ENCODE measurements around the gene OTUD1.

Gene OTUD1

DNA sequence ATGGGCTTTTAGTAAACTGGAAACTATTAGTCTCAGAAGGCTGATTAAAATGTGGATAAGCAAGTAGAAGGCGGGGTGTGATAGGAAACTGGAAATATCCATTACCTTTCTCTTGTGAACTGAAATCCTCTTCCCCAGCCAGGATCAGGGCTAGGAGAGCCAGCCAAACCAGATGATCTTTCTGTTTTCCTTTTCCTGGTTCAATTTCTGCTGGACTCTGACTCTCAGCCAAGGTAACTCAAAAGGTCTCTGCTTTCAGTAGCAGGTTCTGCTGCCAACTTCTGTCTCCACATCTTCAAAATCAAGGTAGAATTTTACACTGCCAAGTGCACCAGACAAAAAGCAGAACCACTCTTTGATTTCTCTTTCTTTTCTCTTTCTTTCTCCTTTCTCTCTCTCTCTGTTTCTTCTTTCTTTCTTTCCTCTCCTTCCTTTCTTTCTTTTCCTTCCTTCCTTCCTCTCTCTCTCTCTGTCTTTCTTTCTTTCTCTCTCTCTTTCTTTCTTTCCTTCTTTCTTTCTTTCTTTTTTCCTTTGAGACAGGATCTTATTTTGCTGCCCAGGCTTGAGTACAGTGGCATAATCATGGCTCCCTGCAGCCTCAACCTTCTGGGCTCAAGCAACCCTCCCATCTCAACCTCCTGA lies 30.8 kb downstream of the OTUD1 start:
- DNase-seq (ENCODE audit: low spot score): no peak

DNA sequence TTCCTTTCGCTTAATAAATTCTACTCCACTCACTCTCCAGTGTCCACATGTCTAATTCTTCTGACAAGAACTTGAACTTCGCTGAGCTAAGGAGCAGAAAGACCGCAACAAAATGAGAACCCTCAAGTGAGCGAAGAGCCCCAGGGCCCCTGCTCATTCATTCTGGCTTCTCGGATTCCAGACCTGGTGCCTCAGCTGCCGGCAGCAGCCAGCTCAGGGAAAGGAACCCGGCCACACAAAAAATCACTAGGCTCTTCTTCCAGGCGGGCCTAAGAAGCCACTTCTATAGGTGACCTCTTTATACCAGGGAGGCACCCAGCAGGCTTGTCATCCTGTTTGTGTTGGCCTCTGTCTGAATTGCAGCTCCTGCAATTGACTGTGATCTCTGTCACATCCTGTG lies 33.3 kb downstream of the OTUD1 start:
- no peak for DNase-seq (ENCODE audit: low spot score)

DNA sequence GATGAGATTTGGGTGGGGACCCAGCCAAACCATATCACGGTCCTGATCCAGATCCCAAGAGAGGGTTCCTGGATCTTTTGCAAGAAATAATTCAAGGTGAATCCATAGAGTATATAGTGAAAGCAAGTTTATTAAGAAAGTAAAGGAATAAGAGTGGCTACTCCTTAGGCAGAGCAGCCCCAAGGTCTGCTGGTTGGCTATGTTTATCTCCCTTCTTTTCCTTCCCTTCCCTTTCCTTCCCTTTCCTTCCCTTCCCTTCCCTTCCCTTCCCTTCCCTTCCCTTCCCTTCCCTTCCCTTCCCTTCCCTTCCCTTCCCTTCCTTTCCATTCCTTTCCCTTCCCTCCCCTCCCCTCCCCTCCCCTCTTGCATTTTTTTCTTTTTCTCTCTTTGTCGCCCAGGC lies 35.2 kb downstream of the OTUD1 start:
- DNase-seq (ENCODE audit: low spot score): no peak

DNA sequence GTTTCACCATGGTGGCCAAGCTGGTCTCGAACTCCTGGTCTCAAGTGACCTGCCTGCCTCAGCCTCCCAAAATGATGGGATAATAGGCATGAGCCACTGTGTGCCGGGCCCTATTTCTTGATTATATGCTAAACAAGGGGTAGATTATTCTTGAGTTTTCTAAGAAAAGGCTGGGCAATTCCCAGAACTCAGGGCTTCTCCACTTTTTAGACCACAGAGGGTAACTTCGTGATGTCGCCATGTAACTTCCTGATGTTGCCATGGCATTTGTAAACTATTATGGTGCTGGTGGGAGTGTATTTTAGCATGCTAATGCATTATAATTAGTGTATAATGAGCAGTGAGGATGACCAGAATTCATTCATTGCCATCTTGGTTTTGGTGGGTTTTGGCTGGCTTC lies 35.8 kb downstream of the OTUD1 start:
- DNase-seq (ENCODE audit: low spot score): no peak

DNA sequence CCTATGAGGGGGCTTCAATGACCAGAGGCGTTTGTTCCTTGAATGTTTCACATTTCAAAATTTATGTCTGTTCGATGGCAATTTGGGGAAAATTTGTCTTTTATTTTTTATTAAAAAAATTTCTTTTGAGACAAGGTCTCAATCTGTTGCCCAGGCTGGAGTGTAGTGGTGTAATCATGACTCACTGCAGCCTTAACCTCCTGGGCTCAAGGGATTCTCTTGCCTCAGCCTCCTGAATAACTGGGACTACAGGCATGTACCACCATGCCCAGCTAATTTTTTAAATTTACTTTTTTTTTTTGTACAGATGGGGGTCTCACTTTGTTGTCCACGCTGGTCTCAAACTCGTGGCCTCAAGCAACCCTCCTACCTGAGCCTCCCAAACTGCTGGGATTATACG lies 39.7 kb downstream of the OTUD1 start:
- DNase-seq (ENCODE audit: low spot score): no peak

DNA sequence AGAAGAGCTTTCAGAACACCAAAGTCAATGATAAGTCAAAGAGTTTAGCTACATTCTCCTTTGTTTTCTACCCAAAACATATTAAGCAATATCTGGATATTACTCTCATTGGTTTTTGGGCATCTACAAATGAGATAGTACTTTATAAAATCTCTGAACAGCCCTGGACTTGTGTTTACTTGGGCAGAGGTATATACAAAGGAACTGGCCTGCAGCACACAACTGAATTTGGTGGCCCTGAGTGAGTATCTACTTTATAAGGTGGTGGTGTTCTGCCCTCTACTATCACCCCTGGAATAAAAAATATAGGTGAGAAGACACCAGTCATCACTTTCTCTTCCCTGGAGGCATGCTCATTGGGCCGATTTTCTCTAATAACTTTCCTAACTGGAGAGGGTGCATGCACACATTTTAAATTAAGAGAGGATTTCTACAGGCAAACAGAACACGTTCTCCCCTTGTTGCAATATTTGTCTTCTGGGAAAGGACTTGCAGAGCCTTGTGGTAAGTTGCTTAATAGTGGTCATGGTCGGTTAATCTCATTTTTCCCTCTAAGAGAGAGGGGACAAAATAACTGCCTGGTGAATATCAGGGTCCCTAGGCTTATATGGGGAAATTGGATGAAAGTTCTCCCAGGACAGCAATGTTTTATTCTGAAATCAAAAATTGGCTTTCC lies 41.1 kb downstream of the OTUD1 start:
- DNase-seq (ENCODE audit: low spot score): no peak

DNA sequence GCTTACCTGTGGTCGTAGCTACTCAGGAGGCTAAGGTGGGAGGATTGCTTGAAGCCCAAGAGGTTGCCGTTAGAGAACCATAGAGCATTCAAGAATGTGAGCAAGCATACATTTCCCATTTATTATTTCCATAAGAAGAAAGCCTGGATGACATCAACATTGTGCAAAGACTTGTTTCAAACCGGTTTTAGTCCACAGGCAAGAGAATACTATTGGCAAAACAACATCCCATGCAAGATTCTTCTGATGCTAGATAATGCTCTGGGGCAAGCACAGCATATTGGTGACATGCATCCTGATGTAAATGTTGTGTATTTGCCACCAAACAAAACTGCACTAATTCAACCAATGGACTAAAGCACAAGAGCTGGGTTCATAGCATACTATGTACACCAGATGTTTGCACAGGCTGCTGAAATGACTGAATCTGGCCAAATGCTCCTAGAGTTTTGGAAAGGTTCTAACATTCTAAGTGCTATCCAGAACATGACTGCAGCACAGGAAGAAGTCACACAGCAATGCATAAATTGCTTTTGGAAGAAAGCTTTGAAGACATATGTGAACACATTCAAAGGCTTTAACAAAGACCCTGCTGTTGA lies 42.6 kb downstream of the OTUD1 start:
- no peak for DNase-seq (ENCODE audit: low spot score)

DNA sequence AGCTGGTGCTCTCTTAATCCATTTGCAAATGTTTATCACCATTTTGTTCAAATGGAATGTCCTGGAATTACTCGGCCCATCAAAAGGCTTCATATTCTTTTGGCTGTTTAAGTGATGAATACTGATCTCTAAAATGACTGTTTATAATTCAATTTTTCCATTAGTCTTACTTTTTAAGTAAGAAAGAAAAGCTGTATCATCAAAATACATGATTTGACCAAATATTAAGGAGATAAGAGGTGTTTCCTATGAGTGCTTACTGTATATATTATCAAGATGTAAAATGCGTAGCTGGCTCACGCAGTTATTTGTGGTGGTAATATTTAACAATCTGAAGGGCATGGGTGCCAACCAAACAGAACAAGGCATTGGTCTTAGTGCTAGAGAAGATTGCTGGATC lies 51.2 kb downstream of the OTUD1 start:
- DNase-seq (ENCODE audit: low spot score): no peak
